GM18517 (cell line): ENCODE data around the gene DIO3.

Experiments
- ATAC-seq: cut with Tn5 transposase; IDR thresholded peaks from one replicate; pipeline ENCODE4 v1.9.1; 2021; ENCODE audit warnings: mild to moderate bottlenecking, moderate library complexity; ENCODE audit not compliant: unreplicated experiment

DIO3 gene

DNA sequence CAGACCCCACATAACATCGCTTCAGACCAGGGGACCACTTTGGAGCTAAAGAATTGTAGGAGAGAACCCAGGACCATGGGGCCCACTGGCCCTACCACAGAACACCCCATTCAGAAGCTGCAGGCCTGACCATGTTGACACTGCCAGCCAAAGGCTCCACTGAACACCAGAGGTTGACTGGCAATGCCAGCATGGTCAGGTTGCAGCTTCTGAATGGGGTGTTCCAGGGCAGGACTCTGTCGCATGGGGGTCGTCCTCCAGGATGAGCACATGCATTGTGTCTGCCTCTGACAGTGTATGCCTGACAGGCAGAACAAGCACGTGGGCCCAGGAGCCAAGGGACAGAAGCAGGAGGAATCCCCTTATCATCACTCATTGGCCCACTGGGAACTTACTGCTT, 34.1 kb downstream of the DIO3 start:
- no peak for ATAC-seq

DNA sequence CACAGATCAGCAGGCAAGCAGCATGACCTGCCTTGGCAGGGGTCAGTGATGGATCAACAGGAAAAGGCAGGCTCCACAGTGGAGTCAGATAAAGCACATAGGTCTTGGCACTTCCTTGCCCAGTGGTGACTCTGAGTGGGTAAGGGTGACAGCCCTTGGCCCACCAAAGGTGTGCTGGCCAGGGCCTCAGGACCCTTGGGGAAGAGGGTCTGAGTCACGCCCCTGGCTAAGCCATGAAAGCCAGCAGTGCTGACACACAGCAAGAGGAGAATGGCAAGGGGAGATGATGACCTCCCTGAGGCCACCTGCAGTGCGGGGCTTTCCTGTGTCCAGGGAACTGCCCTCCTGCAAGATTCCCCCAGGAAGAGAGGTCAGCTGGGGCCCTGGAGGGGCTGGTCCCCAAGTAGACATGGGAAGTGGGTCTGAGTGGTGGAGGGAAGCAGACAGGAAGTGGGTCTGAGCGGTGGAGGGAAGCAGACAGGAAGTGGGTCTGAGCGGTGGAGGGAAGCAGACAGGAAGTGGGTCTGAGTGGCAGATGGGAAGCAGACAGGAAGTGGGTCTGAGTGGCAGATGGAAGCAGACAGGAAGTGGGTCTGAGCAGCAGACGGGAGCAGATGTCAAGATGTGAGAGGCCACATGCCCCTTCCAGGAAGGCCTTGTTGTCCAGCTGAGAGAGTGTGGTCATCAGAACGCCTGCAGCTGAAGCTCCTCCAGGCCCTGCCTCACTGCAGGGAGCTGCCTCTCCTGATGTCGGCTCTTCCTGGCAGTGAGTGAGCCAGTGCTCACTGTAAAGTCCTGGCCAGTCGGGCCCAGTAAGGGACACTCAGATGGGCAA, 34.8 kb downstream of the DIO3 start:
- ATAC-seq: no peak

DNA sequence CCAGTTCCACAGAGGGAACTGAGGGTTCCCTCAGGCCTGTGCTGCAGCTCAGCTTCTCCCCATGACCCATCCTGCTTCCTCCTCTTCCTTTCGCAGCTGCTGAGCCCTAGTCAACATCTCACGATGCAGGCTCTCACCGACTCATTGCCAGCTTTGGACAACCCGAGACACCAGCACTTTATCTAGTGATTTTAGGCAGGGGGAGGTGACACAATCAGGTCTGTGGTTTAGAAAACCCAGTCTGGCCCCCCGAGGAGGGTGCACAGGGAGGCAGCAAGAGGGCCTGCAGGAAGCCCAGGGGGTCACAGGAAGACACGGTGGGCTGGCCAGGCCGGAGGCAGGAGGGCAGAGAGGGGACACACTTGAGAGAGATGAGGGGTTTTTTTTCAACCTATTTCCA, 35.4 kb downstream of the DIO3 start:
- ATAC-seq: no peak

DNA sequence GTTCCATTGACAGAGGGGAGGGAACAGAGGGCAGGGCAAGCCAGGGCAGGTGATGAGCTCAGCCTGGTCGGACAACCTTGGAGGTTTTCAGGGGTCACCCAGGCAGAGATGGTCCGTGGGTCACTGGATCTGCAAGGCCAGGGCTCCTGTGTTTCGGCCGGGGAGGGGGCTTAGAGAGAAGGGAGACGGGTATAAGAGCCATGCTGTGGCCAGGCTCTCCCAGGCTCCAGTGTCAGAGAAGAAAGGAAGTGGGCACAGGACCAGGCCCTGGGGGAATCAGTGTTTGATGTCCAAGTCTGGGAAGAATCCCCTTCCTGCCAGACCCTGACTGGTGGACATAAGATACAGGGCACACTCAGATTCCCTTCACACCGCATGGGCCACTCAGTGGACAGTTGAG, 36.9 kb downstream of the DIO3 start:
- no peak for ATAC-seq

DNA sequence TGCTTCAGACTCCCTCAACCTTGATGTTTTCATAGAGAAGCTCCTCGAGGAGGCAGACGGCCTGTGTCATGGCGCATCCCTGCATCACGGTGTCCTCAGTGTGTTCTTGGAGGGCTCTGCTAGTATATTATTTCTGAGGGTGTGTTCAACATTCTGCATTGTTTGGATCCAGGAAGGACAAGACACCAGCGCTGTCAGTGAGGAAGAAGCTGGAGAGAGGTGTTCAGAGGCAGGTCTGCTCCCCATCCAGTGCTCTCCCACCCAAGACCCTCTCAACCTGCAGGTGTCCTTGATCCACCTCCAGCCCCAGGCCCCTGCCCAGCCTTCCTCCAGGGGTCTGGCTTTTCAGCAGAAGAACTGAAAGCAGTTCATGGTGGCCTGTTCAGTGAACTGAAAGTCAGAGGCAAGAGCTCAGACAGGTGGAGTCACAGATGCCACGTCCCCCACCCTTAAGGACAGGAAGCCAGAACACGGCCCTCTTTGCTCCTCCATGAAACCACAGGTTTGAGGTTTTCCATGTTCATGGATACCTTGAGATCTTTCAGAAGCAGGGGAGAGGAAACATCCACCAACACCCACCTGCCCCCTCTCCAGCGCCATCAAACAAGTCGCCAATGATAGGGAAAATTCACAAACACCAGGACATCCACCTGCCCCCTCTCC, 37.4 kb downstream of the DIO3 start:
- no peak for ATAC-seq

DNA sequence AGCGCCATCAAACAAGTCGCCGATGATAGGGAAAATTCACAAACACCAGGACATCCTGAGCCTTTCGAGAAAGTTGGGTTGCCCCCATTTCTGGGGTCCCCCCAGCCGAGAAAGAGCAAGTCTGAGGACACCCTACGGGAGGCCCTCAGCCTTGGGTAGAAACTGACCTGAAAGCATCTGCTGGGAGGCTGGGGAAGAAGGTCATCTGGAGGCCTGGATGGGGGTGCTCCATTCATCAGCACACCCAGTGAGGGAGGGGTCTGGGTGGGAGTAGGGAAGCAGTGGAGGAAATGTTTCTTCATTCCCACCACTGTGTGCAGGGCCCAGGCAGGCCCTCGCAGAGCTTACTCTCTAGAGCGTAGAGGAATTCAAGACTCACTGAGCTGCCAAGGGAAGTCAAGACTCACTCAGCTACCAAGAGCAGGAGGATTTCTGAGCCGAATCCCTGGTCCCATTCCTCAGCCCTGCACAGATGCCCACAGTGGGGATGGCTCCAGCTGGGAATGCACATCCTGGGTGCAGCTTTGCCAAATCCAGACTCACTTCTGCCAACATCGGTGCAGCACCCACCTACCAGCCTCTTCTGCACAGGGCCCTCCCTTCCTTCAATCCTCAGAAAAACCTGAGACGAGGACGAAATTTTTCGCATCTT, 38.1 kb downstream of the DIO3 start:
- ATAC-seq: no peak

- ATAC-seq: no peak
These were observed 39.1 kb downstream of the DIO3 start for GRCh38 chr14:101600336-101600890.

GRCh38 chr14:101600891-101601605, 39.8 kb downstream of the DIO3 start:
- ATAC-seq: no peak

GRCh38 chr14:101601606-101602465, 40.5 kb downstream of the DIO3 start:
- no peak for ATAC-seq

DNA sequence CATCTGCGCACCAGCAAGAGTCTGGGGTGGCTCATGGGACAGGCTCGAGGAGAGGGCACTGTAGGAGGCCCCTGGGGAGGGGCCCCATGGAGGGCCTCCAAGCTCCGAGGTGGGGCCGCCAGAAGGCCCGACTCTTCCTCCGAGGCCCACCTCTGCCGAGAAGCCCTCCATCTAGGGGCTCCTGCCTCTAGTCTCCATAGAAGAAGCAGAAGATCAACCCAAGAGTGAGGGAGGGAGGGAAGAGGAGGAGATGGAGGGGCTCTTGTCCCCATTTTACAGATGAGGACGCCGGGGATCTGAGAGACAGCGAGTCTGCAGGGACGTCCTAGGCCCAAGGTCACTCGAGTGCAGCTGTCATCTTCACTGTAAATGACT, 41.2 kb downstream of the DIO3 start:
- ATAC-seq: no peak

GRCh38 chr14:101603096-101603495, 41.8 kb downstream of the DIO3 start:
- ATAC-seq: no peak

DNA sequence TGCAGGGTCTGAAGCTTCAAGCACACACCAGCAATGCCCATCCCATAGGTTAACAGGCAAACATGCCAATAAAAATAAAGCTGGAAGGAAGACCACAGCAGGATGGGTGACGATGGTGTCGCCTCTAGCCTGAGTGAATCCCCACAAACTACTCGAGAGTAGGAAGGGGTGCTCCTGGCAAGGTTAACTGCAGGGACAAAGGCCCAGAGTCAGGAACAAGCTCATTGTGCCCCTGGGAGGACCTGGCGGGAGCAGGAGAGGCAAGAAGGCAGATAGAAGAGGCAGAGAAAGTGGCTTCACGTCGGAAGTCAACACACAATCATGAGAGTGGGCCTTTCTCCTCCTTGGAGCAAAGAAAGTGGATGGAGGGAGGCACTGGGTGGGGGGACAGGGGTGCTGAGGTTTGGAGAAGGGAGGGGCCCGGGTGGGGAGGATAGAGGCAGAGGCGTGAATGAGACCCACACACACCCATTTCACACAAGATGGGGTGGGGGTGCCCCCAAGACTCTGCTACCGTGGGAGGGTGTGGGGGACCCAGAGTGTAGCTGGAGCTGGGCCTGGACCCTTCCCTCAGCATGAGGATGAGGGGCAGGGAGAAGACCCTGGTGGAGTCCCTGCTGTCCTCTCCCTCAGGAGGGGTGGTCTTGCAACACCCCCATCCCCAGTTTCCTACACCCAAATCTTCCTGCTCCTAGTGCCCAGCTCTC, 43.1 kb downstream of the DIO3 start:
- ATAC-seq: no peak

- ATAC-seq: no peak
These were observed 43.9 kb downstream of the DIO3 start for GRCh38 chr14:101604935-101605780.

- no peak for ATAC-seq
These were observed 44.5 kb downstream of the DIO3 start for GRCh38 chr14:101605836-101606235.
